Prostate gland (tissue), 2 donors: ENCODE measurements around the gene TELO2. TPM values are rescaled to one million over a fixed set of nuclear protein-coding genes. Genes with fewer than 3 reads are reported as not detected.

Source experiments
- DNase-seq: peaks from one replicate; pipeline ENCODE4 v3.0.0-alpha.2; 2019; ENCODE audit warnings: low spot score
- H3K27ac ChIP-seq, 2 donors: fragments of 200-600 bp; sonication (generic); 2 replicates each; pipeline ENCODE4 v1.5.1; 2017 to 2019
- H3K27me3 ChIP-seq: fragments of 200-600 bp; sonication (generic); replicated peaks from 2 replicates; pipeline ENCODE4 v1.5.1; 2019; ENCODE audit not compliant: insufficient read depth
- H3K36me3 ChIP-seq, 2 donors: fragments of 200-600 bp; sonication (generic); 1 replicate in 1 of 2; 2 replicates in 1 of 2; pipeline versions ENCODE4 v1.5.1 to v1.8.1; 2017 to 2019
- H3K4me1 ChIP-seq: fragments of 200-600 bp; sonication (generic); replicated peaks from 2 replicates; pipeline ENCODE4 v1.5.1; 2019
- H3K4me3 ChIP-seq, 2 donors: fragments of 200-600 bp; sonication (generic); 2 replicates each; pipeline ENCODE4 v1.5.1; 2017 to 2019
- H3K9me3 ChIP-seq: fragments of 200-600 bp; sonication (generic); 2 replicates; pipeline ENCODE4 v1.5.1; 2017
- POLR2A ChIP-seq: fragments of 450-650 bp; IDR thresholded peaks from one replicate; pipeline ENCODE4 v1.6.1; 2016; ENCODE audit warnings: antibody characterized with exemption, mild to moderate bottlenecking
- POLR2AphosphoS5 ChIP-seq: sonication (generic); formaldehyde crosslinking; IDR thresholded peaks from one replicate; pipeline ENCODE4 v1.6.1; 2017; ENCODE audit warnings: antibody characterized with exemption
- WGBS: methylation state at CpG from one replicate; pipeline ENCODE4 v1.1.5; 2018; 5-methylcytosine and 5-hydroxymethylcytosine counted together
- intact Hi-C: fragments of 100-400 bp; cut with DNase I; formaldehyde crosslinking; loops from one replicate; pipeline ENCODE4 v1.14.2; 2022
- total RNA-seq, 2 donors: library from RNA; depleted of rRNA; stranded (reverse); fragments of >200 nt; gene quantifications; one replicate each; pipeline ENCODE4 v1.1.0, GENCODE V29; 2016
- TF ChIP-seq, protein P1 (sequence below), 4 experiments: fragments of 200-600 bp in 2 of 4; fragments of 450-650 bp in 2 of 4; sonication (generic) in 2 of 4; IDR thresholded peaks; 1 replicate in 3 of 4; 2 replicates in 1 of 4; pipeline ENCODE4 v1.5.1; 2016 to 2019; ENCODE audit warnings: antibody characterized with exemption in 4 of 4, mild to moderate bottlenecking in 2 of 4, moderate library complexity in 2 of 4

Gene TELO2
- total RNA-seq, 2 donors from 2014 or later: 35.1 to 53.5 TPM

DNA sequence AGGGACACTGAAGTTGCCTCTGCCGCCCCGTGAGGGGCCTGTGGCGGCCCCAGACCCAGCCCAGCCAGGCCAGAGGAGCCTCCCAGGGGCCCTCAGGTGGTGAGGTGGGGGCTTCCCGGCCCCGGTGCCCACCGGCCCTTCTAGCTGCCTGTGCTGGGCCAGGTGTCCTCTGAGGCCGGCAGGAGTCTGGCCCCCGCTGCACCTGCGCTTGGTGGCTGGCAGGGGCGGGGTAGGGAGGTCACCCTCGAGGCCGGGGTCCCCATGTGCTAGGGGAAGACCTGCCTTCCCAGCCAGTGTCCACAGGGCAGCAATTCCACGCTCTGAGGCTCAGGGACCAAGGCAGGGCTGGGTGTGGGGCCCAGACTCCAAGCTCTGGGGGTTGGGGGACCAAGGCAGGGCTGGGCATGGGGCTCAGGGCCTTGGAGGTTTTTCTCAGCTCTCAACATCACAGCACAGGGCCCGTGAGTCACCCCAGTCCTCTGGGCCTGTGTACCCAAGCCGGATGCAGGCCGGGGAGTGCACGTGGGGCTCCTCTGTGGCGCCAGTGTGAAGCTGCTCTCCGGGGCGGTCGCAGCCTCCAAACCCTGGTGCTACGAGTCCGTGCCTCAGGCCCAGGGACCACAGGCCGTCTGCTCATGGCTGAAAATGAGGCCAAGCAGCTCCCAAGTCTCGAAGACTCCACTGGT lies 47.5 kb upstream of the TELO2 start:
- no peaks in the 10 kb centered on the region for H3K27me3 ChIP-seq
- no peaks in the 10 kb centered on the region for H3K36me3 ChIP-seq
- WGBS: 86% methylated on average over 17 of the region's 25 CpGs
- intact Hi-C loops: no loop called here
- H3K4me3 ChIP-seq: no peak overlapping the region
- no peak overlapping the region for H3K27ac ChIP-seq
- TF ChIP-seq, protein P1, sequence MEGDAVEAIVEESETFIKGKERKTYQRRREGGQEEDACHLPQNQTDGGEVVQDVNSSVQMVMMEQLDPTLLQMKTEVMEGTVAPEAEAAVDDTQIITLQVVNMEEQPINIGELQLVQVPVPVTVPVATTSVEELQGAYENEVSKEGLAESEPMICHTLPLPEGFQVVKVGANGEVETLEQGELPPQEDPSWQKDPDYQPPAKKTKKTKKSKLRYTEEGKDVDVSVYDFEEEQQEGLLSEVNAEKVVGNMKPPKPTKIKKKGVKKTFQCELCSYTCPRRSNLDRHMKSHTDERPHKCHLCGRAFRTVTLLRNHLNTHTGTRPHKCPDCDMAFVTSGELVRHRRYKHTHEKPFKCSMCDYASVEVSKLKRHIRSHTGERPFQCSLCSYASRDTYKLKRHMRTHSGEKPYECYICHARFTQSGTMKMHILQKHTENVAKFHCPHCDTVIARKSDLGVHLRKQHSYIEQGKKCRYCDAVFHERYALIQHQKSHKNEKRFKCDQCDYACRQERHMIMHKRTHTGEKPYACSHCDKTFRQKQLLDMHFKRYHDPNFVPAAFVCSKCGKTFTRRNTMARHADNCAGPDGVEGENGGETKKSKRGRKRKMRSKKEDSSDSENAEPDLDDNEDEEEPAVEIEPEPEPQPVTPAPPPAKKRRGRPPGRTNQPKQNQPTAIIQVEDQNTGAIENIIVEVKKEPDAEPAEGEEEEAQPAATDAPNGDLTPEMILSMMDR (IDR thresholded peaks at IDR 0.05): no peak
- TF ChIP-seq POLR2A (no peak), POLR2AphosphoS5 (no peak)
- DNase-seq: no peak
- H3K9me3 ChIP-seq: no peaks in the 10 kb centered on the region
- no peaks in the 10 kb centered on the region for H3K4me1 ChIP-seq

DNA sequence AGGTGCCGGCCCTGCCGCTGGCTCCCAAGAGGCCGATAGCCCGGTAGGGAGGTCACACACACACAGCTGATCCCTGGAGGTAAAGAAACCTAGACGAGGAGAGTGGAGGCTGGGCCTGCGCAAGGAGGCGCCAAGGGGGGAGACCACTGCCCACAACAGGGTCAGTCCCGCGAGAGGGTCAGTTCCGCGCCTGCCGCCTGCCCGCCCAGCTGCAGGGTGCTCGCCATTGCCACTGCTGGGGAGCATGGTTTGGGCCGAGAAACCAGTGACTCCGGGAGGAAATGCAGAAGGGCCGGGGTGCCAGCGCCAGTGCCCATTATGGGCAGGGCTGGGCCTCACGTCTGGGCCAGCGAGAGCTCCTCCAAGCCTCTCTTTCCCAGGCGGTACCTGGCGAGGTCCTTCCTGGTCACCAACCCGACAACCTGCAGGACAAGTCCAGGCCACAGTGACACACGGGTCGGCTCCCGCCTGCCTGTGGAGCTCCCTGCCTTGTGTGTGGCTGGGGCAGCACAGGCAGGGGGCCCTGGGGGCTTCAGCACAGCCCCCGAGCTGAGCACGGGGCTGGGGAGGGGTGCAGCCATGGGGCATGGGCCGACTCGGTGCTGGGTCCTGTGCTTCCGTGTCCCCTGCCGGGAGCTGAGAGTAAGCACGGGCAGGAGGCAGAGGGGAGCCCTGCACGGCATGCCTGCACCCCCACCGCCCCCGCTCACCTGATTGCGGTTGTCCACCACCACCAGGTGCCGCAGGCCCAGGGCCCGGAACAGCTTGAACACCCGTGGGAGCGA lies 46.7 kb upstream of the TELO2 start:
- TF ChIP-seq, protein P1 (IDR thresholded peaks at IDR 0.05): no peak
- no peak for TF ChIP-seq POLR2A
- TF ChIP-seq POLR2AphosphoS5: no peak
- no peaks in the 10 kb centered on the region for H3K4me1 ChIP-seq
- no peaks in the 10 kb centered on the region for H3K27me3 ChIP-seq
- WGBS: 89% methylated on average over 38 of the region's 41 CpGs
- intact Hi-C loops: no loop called here
- H3K36me3 ChIP-seq: no peaks in the 10 kb centered on the region
- no peak overlapping the region for H3K4me3 ChIP-seq
- H3K9me3 ChIP-seq: no peaks in the 10 kb centered on the region
- DNase-seq: no peak
- H3K27ac ChIP-seq: no peak overlapping the region

DNA sequence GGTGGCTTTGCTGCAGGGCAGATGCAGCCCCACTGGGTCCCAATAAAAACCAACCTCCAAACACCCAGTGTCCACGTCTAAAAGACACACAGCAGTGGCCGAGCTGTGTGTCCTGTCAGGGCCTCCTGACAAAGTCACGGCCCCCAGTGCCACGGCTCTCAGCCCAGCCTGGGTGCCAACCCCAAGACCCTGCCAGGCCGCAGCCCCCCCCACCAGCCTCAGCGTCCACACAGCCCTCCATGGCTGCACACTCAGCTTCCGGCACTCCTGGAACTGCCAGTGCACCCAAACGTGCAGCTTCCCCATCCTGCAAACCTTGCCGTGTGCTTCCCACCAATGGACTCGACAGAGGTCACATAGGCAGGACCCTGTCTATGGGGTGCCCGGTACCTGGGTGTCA lies 45.2 kb upstream of the TELO2 start:
- intact Hi-C loops: no loop called here
- 90% methylated on average over 11 of the region's 11 CpGs for WGBS
- no peaks in the 10 kb centered on the region for H3K36me3 ChIP-seq
- no peaks in the 10 kb centered on the region for H3K27me3 ChIP-seq
- no peaks in the 10 kb centered on the region for H3K9me3 ChIP-seq
- DNase-seq: no peak
- H3K27ac ChIP-seq: no peak overlapping the region
- no peaks in the 10 kb centered on the region for H3K4me1 ChIP-seq
- no peak for TF ChIP-seq POLR2AphosphoS5
- TF ChIP-seq POLR2A: no peak
- TF ChIP-seq, protein P1 (IDR thresholded peaks at IDR 0.05): no peak
- no peak overlapping the region for H3K4me3 ChIP-seq

DNA sequence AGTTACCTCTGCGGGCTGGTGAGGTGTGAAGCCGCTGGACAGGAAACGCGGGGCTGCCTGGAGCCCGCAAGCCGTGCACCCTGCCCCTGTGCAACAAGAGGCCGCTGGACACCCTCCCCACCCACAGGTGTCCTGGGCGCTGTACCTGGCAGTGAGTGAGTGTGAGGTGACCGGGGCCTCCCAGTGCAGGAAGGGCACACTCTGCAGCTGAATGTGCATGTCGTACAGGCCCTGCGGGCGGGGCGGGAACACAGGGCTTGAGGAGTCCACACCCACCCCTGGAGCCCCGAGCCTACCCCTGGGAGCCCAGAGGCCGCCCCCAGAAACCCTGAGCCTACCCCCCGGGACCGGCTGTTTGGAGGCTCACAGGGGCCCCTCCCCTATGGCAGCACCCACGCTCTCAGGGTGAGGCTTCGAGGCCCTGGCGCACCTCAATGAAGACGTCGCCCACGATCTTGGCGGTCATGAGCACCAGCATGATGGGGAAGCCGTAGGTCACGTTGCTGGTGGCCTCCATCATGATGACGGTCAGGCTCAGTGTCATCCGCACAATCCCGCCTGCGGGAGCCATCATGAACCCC lies 44.5 kb upstream of the TELO2 start:
- Histone ChIP-seq H3K9me3 (no peaks in the 10 kb centered on the region), H3K4me1 (no peaks in the 10 kb centered on the region), H3K4me3 (no peak overlapping the region), H3K27me3 (no peaks in the 10 kb centered on the region), H3K27ac (no peak overlapping the region), H3K36me3 (peaks cover 3 to 7% of the 10 kb centered on the region in 2 donors)
- intact Hi-C loops: no loop called here
- no peak for DNase-seq
- TF ChIP-seq POLR2AphosphoS5: no peak
- TF ChIP-seq POLR2A: no peak
- TF ChIP-seq, protein P1 (IDR thresholded peaks at IDR 0.05): no peak
- WGBS: 90% methylated on average over 30 of the region's 30 CpGs
